ENCODE data around the gene PATZ1. TPM values are rescaled to one million over a fixed set of nuclear protein-coding genes. Genes with fewer than 3 reads are reported as not detected.

Gene PATZ1
- total and polyA plus RNA-seq, 2 experiments from 2014 or later, result 23.2 to 56.8 TPM

DNA sequence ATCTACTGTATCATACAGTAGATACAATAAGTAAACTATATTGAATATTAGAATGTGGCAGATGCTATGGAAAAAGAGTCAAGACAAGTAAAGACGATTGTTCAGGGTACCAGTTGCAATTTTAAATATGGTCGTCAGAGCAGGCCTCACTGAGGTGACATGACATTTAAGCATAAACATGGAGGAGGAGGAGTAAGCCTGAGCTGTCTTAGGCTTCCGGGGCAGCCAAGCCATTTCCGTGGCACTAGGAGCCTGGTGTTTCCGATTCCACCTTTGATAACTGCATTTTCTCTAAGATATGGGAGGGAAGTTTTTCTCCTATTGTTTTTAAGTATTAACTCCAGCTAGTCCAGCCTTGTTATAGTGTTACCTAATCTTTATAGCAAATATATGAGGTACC lies 68.4 kb downstream of the PATZ1 start:
- no peaks in the 10 kb centered on the region for H4K20me1 ChIP-seq (replicated peaks; ENCODE audit: insufficient read depth)
- no peaks in the 10 kb centered on the region for H3K4me1 ChIP-seq (ENCODE audit: insufficient read depth)
- no peak for TF ChIP-seq JUNB (IDR thresholded peaks at IDR 0.05; ENCODE audit: unreplicated experiment)
- TF ChIP-seq EZH2 (IDR thresholded peaks at IDR 0.05; ENCODE audit: low read depth, unreplicated experiment), result no peak
- no peak for TF ChIP-seq ZNF114 (CRISPR knock-in tag; IDR thresholded peaks at IDR 0.05)
- TF ChIP-seq POLR2AphosphoS5 (IDR thresholded peaks at IDR 0.05; ENCODE audit: low read depth), result no peak
- no peak for TF ChIP-seq ZNF331 (CRISPR knock-in tag; IDR thresholded peaks at IDR 0.05; ENCODE audit: low read depth)
- ATAC-seq, result no peak
- no peaks in the 10 kb centered on the region for H3K4me1 Mint-ChIP-seq
- H3K27me3 ChIP-seq (ENCODE audit: insufficient read depth), result no peaks in the 10 kb centered on the region
- H3K79me2 ChIP-seq (replicated peaks; ENCODE audit: insufficient read depth), result no peaks in the 10 kb centered on the region
- no peak overlapping the region for H3K27ac ChIP-seq (ENCODE audit: low read depth)
- H3K9me2 ChIP-seq (ENCODE audit: insufficient read depth), result no peaks in the 10 kb centered on the region
- peaks cover 43% of the 10 kb centered on the region for H3K36me3 Mint-ChIP-seq (ENCODE audit: low read depth)
- H2AFZ ChIP-seq, result no peak overlapping the region
- no peak overlapping the region for H3K27ac Mint-ChIP-seq
- peaks cover 20% of the 10 kb centered on the region for H3K36me3 ChIP-seq (ENCODE audit: insufficient read depth)
- H3K4me2 ChIP-seq, result no peak overlapping the region
- no peak for DNase-seq (ENCODE audit: low spot score)
- no peak overlapping the region for H3K4me3 Mint-ChIP-seq
- H3F3A ChIP-seq (replicated peaks; ENCODE audit: low read depth), result no peaks in the 10 kb centered on the region
- no peak overlapping the region for H3K4me3 ChIP-seq
- no peaks in the 10 kb centered on the region for H3K9me3 Mint-ChIP-seq
- H3K27me3 Mint-ChIP-seq (ENCODE audit: insufficient read depth, low read depth, poor library complexity), result peaks cover 2% of the 10 kb centered on the region

DNA sequence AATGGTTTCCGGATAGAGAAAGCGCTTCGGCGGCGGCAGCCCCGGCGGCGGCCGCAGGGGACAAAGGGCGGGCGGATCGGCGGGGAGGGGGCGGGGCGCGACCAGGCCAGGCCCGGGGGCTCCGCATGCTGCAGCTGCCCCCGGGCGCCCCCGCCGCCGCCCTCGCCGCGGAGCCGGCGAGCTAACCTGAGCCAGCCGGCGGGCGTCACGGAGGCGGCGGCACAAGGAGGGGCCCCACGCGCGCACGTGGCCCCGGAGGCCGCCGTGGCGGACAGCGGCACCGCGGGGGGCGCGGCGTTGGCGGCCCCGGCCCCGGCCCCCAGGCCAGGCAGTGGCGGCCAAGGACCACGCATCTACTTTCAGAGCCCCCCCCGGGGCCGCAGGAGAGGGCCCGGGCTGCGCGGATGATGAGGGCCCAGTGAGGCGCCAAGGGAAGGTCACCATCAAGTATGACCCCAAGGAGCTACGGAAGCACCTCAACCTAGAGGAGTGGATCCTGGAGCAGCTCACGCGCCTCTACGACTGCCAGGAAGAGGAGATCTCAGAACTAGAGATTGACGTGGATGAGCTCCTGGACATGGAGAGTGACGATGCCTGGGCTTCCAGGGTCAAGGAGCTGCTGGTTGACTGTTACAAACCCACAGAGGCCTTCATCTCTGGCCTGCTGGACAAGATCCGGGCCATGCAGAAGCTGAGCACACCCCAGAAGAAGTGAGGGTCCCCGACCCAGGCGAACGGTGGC lies 69.5 kb downstream of the PATZ1 start:
- Mint-ChIP-seq H3K4me3 (no peak overlapping the region), H3K36me3 (ENCODE audit: low read depth) (peaks cover 49% of the 10 kb centered on the region)
- ATAC-seq, result no peak
- no peak for TF ChIP-seq ZNF331 (CRISPR knock-in tag; IDR thresholded peaks at IDR 0.05; ENCODE audit: low read depth)
- TF ChIP-seq, protein P1, sequence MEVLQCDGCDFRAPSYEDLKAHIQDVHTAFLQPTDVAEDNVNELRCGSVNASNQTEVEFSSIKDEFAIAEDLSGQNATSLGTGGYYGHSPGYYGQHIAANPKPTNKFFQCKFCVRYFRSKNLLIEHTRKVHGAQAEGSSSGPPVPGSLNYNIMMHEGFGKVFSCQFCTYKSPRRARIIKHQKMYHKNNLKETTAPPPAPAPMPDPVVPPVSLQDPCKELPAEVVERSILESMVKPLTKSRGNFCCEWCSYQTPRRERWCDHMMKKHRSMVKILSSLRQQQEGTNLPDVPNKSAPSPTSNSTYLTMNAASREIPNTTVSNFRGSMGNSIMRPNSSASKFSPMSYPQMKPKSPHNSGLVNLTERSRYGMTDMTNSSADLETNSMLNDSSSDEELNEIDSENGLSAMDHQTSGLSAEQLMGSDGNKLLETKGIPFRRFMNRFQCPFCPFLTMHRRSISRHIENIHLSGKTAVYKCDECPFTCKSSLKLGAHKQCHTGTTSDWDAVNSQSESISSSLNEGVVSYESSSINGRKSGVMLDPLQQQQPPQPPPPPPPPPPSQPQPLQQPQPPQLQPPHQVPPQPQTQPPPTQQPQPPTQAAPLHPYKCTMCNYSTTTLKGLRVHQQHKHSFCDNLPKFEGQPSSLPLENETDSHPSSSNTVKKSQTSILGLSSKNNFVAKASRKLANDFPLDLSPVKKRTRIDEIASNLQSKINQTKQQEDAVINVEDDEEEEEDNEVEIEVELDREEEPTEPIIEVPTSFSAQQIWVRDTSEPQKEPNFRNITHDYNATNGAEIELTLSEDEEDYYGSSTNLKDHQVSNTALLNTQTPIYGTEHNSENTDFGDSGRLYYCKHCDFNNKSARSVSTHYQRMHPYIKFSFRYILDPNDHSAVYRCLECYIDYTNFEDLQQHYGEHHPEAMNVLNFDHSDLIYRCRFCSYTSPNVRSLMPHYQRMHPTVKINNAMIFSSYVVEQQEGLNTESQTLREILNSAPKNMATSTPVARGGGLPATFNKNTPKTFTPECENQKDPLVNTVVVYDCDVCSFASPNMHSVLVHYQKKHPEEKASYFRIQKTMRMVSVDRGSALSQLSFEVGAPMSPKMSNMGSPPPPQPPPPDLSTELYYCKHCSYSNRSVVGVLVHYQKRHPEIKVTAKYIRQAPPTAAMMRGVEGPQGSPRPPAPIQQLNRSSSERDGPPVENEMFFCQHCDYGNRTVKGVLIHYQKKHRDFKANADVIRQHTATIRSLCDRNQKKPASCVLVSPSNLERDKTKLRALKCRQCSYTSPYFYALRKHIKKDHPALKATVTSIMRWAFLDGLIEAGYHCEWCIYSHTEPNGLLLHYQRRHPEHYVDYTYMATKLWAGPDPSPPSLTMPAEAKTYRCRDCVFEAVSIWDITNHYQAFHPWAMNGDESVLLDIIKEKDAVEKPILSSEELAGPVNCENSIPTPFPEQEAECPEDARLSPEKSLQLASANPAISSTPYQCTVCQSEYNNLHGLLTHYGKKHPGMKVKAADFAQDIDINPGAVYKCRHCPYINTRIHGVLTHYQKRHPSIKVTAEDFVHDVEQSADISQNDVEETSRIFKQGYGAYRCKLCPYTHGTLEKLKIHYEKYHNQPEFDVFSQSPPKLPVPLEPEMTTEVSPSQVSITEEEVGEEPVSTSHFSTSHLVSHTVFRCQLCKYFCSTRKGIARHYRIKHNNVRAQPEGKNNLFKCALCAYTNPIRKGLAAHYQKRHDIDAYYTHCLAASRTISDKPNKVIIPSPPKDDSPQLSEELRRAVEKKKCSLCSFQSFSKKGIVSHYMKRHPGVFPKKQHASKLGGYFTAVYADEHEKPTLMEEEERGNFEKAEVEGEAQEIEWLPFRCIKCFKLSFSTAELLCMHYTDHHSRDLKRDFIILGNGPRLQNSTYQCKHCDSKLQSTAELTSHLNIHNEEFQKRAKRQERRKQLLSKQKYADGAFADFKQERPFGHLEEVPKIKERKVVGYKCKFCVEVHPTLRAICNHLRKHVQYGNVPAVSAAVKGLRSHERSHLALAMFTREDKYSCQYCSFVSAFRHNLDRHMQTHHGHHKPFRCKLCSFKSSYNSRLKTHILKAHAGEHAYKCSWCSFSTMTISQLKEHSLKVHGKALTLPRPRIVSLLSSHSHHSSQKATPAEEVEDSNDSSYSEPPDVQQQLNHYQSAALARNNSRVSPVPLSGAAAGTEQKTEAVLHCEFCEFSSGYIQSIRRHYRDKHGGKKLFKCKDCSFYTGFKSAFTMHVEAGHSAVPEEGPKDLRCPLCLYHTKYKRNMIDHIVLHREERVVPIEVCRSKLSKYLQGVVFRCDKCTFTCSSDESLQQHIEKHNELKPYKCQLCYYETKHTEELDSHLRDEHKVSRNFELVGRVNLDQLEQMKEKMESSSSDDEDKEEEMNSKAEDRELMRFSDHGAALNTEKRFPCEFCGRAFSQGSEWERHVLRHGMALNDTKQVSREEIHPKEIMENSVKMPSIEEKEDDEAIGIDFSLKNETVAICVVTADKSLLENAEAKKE (CRISPR knock-in tag; IDR thresholded peaks at IDR 0.05), result no peak
- no peak for TF ChIP-seq ZNF114 (CRISPR knock-in tag; IDR thresholded peaks at IDR 0.05)
- TF ChIP-seq, protein P2, sequence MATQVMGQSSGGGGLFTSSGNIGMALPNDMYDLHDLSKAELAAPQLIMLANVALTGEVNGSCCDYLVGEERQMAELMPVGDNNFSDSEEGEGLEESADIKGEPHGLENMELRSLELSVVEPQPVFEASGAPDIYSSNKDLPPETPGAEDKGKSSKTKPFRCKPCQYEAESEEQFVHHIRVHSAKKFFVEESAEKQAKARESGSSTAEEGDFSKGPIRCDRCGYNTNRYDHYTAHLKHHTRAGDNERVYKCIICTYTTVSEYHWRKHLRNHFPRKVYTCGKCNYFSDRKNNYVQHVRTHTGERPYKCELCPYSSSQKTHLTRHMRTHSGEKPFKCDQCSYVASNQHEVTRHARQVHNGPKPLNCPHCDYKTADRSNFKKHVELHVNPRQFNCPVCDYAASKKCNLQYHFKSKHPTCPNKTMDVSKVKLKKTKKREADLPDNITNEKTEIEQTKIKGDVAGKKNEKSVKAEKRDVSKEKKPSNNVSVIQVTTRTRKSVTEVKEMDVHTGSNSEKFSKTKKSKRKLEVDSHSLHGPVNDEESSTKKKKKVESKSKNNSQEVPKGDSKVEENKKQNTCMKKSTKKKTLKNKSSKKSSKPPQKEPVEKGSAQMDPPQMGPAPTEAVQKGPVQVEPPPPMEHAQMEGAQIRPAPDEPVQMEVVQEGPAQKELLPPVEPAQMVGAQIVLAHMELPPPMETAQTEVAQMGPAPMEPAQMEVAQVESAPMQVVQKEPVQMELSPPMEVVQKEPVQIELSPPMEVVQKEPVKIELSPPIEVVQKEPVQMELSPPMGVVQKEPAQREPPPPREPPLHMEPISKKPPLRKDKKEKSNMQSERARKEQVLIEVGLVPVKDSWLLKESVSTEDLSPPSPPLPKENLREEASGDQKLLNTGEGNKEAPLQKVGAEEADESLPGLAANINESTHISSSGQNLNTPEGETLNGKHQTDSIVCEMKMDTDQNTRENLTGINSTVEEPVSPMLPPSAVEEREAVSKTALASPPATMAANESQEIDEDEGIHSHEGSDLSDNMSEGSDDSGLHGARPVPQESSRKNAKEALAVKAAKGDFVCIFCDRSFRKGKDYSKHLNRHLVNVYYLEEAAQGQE (IDR thresholded peaks at IDR 0.05; ENCODE audit: unreplicated experiment), result no peak
- TF ChIP-seq, protein P3, sequence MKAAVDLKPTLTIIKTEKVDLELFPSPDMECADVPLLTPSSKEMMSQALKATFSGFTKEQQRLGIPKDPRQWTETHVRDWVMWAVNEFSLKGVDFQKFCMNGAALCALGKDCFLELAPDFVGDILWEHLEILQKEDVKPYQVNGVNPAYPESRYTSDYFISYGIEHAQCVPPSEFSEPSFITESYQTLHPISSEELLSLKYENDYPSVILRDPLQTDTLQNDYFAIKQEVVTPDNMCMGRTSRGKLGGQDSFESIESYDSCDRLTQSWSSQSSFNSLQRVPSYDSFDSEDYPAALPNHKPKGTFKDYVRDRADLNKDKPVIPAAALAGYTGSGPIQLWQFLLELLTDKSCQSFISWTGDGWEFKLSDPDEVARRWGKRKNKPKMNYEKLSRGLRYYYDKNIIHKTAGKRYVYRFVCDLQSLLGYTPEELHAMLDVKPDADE (IDR thresholded peaks at IDR 0.05), result no peak
- no peak for TF ChIP-seq POLR2AphosphoS5 (IDR thresholded peaks at IDR 0.05; ENCODE audit: low read depth)
- TF ChIP-seq JUNB (IDR thresholded peaks at IDR 0.05; ENCODE audit: unreplicated experiment), result no peak
- no peak for TF ChIP-seq CREB1 (CRISPR knock-in tag; IDR thresholded peaks at IDR 0.05; ENCODE audit: low read depth)
- no peak for TF ChIP-seq EZH2 (IDR thresholded peaks at IDR 0.05; ENCODE audit: low read depth, unreplicated experiment)
- no peak for TF ChIP-seq STAT1 (IDR thresholded peaks at IDR 0.05; ENCODE audit: unreplicated experiment)

More for the DNA sequence above, 69.5 kb downstream of the PATZ1 start:
- Histone ChIP-seq H3K36me3 (ENCODE audit: insufficient read depth) (peaks cover 23% of the 10 kb centered on the region), H3K4me3 (no peak overlapping the region), H2AFZ (no peak overlapping the region), H3K4me1 (ENCODE audit: insufficient read depth) (no peaks in the 10 kb centered on the region), H3K4me2 (no peak overlapping the region), H3K27ac (ENCODE audit: low read depth) (no peak overlapping the region), H3F3A (replicated peaks; ENCODE audit: low read depth) (no peaks in the 10 kb centered on the region), H3K27me3 (ENCODE audit: insufficient read depth) (no peaks in the 10 kb centered on the region), H3K9me2 (ENCODE audit: insufficient read depth) (no peaks in the 10 kb centered on the region), H4K20me1 (replicated peaks; ENCODE audit: insufficient read depth) (no peaks in the 10 kb centered on the region), H3K79me2 (replicated peaks; ENCODE audit: insufficient read depth) (no peaks in the 10 kb centered on the region)
- Mint-ChIP-seq H3K9me3 (no peaks in the 10 kb centered on the region), H3K27ac (no peak overlapping the region), H3K4me1 (0 out of 3 replicates have a peak, but pooled peaks cover 2% of the 10 kb centered on the region), H3K27me3 (ENCODE audit: insufficient read depth, low read depth, poor library complexity) (peaks cover 2% of the 10 kb centered on the region)
- DNase-seq (ENCODE audit: low spot score), result no peak

Measured in GM23338 (cell line).